H1 (cell line): ENCODE data around the gene GPX4. TPM values are rescaled to one million over a fixed set of nuclear protein-coding genes. Genes with fewer than 3 reads are reported as not detected.
"Not testable (repeated sequence)": the region's sequence is repeated elsewhere in the genome, so short reads cannot be mapped to it uniquely, and the experiment has no call there.

Source experiments
- CTCF ChIA-PET: fragments of 300-600 bp; sonication (Branson Sonifier 250); formaldehyde crosslinking; loops from one replicate; lab custom pipeline; 2021; ENCODE audit not compliant: partially characterized antibody; lab: Charles Lee
- POLR2A ChIA-PET: fragments of 300-600 bp; sonication (Branson Sonifier 250); formaldehyde crosslinking; loops from one replicate; lab custom pipeline; 2021; ENCODE audit warnings: inconsistent platforms; ENCODE audit not compliant: partially characterized antibody; lab: Charles Lee
- DNase-seq, 2 experiments: peaks; one replicate each; pipeline versions ENCODE4 v3.0.0 to v3.0.0-alpha.2; 2010 to 2022; ENCODE audit warnings: low spot score in 2 of 2, low read depth in 1 of 2, mixed read lengths in 1 of 2
- FAIRE-seq: peaks from 2 replicates; lab custom pipeline; 2011; peaks lifted over from hg19 to GRCh38; lab: Jason Lieb, UNC
- H2AFZ ChIP-seq: 2 replicates; pipeline ENCODE4 v1.8.1; 2012; ENCODE audit warnings: low read length, inconsistent platforms
- H2AK5ac ChIP-seq: 2 replicates; pipeline ENCODE4 v1.6.1; 2013; ENCODE audit warnings: low read depth, low read length
- H2BK120ac ChIP-seq: replicated peaks from 2 replicates; pipeline ENCODE3; 2013; ENCODE audit warnings: low read depth, low read length, inconsistent platforms
- H2BK12ac ChIP-seq: 2 replicates; pipeline ENCODE4 v1.6.1; 2013; ENCODE audit warnings: low read depth, low read length
- H2BK15ac ChIP-seq: 2 replicates; pipeline ENCODE4 v1.6.1; 2013; ENCODE audit warnings: low read length
- H2BK20ac ChIP-seq: 2 replicates; pipeline ENCODE4 v1.6.1; 2013; ENCODE audit warnings: low read length
- H2BK5ac ChIP-seq: 2 replicates; pipeline ENCODE4 v1.6.1; 2013; ENCODE audit warnings: low read depth, low read length
- H3K14ac ChIP-seq: 2 replicates; pipeline ENCODE4 v1.6.1; 2013; ENCODE audit warnings: inconsistent platforms; ENCODE audit not compliant: insufficient read length
- H3K18ac ChIP-seq: 2 replicates; pipeline ENCODE4 v1.6.1; 2013; ENCODE audit warnings: low read length; ENCODE audit errors: extremely low read depth
- H3K23ac ChIP-seq: 2 replicates; pipeline ENCODE4 v1.6.1; 2013; ENCODE audit warnings: inconsistent platforms; ENCODE audit not compliant: insufficient read length
- H3K23me2 ChIP-seq: 2 replicates; pipeline ENCODE4 v1.6.1; 2013; ENCODE audit warnings: low read depth, low read length
- H3K27ac ChIP-seq: 2 replicates; pipeline ENCODE4 v1.6.1; 2011; ENCODE audit warnings: low read depth, low read length, inconsistent platforms
- H3K27me3 ChIP-seq, 4 experiments: replicated peaks in 1 of 4; 1 replicate in 1 of 4; 2 replicates in 3 of 4; pipeline versions ENCODE4 v1.6.1 to v1.8.1; 2011 to 2013; ENCODE audit warnings: low read length in 3 of 4, mild to moderate bottlenecking in 3 of 4, inconsistent platforms in 2 of 4, mixed read lengths in 2 of 4, moderate library complexity in 1 of 4; ENCODE audit not compliant: control insufficient read depth in 3 of 4, insufficient read depth in 3 of 4; ENCODE audit errors: extremely low read depth in 1 of 4
- H3K36me3 ChIP-seq, 4 experiments: 2 replicates each; pipeline versions ENCODE4 v1.6.1 to v1.8.1; 2011 to 2013; ENCODE audit warnings: mild to moderate bottlenecking in 4 of 4, low read length in 3 of 4, moderate library complexity in 2 of 4, control low read depth in 1 of 4, inconsistent platforms in 1 of 4; ENCODE audit not compliant: insufficient read depth in 4 of 4, control insufficient read depth in 2 of 4
- H3K4ac ChIP-seq: replicated peaks from 2 replicates; pipeline ENCODE3; 2013; ENCODE audit warnings: low read length, low read depth, mixed read lengths, inconsistent platforms; ENCODE audit not compliant: insufficient read length
- H3K4me1 ChIP-seq, 4 experiments: replicated peaks in 1 of 4; 1 replicate in 1 of 4; 2 replicates in 3 of 4; pipeline versions ENCODE4 v1.6.1 to v1.8.1; 2011 to 2013; ENCODE audit warnings: low read length in 3 of 4, inconsistent platforms in 2 of 4, mixed read lengths in 1 of 4; ENCODE audit not compliant: insufficient read depth in 4 of 4, control insufficient read depth in 3 of 4
- H3K4me2 ChIP-seq, 2 experiments: 2 replicates each; pipeline versions ENCODE4 v1.6.1 to v1.8.1; 2011 to 2013; ENCODE audit warnings: low read depth in 2 of 2, low read length in 2 of 2, control low read depth in 1 of 2, inconsistent platforms in 1 of 2, mild to moderate bottlenecking in 1 of 2; ENCODE audit not compliant: insufficient read depth in 1 of 2
- H3K4me3 ChIP-seq, 4 experiments: fragments of 200-600, 300-600 bp in 1 of 4; sonication (generic), shearing (Covaris generic), sonication (Bioruptor Twin) in 1 of 4; 2 replicates each; pipeline versions ENCODE4 v1.5.1 to v1.8.1; 2011 to 2016; ENCODE audit warnings: low read length in 4 of 4, low read depth in 3 of 4, control low read depth in 2 of 4, inconsistent platforms in 2 of 4, mild to moderate bottlenecking in 2 of 4, mixed read lengths in 1 of 4, moderate library complexity in 1 of 4; ENCODE audit not compliant: insufficient read depth in 2 of 4; ENCODE audit errors: extremely low read depth in 1 of 4
- H3K56ac ChIP-seq: replicated peaks from 2 replicates; pipeline ENCODE3; 2013; ENCODE audit warnings: low read depth, mild to moderate bottlenecking, mixed read lengths, low read length, inconsistent platforms; ENCODE audit not compliant: insufficient read length
- H3K79me1 ChIP-seq: 2 replicates; pipeline ENCODE4 v1.6.1; 2013; ENCODE audit warnings: low read depth, low read length, control low read depth
- H3K79me2 ChIP-seq, 2 experiments: 2 replicates each; pipeline versions ENCODE4 v1.6.1 to v1.8.1; 2012 to 2013; ENCODE audit warnings: low read length in 2 of 2, mild to moderate bottlenecking in 2 of 2, inconsistent platforms in 1 of 2; ENCODE audit not compliant: insufficient read depth in 2 of 2, control insufficient read depth in 1 of 2
- H3K9ac ChIP-seq, 4 experiments: replicated peaks in 1 of 4; 1 replicate in 1 of 4; 2 replicates in 3 of 4; pipeline versions ENCODE4 v1.6.1 to v1.8.1; 2011 to 2013; ENCODE audit warnings: low read depth in 3 of 4, low read length in 3 of 4, control low read depth in 2 of 4, mild to moderate bottlenecking in 2 of 4, moderate library complexity in 2 of 4, inconsistent platforms in 1 of 4; ENCODE audit errors: extremely low read depth in 1 of 4
- H3K9me3 ChIP-seq, 2 experiments: 2 replicates each; pipeline versions ENCODE4 v1.6.1 to v1.8.1; 2012 to 2013; ENCODE audit warnings: mild to moderate bottlenecking in 2 of 2, moderate library complexity in 2 of 2, control low read depth in 1 of 2, inconsistent platforms in 1 of 2, low read depth in 1 of 2, low read length in 1 of 2, mixed read lengths in 1 of 2; ENCODE audit not compliant: insufficient read depth in 2 of 2
- H4K20me1 ChIP-seq, 2 experiments: replicated peaks in 1 of 2; 2 replicates each; pipeline versions ENCODE3 to v1.8.1; 2011 to 2013; ENCODE audit warnings: inconsistent platforms in 2 of 2, low read length in 2 of 2, mild to moderate bottlenecking in 1 of 2; ENCODE audit not compliant: insufficient read depth in 2 of 2, control insufficient read depth in 1 of 2
- H4K5ac ChIP-seq: 2 replicates; pipeline ENCODE4 v1.6.1; 2013; ENCODE audit warnings: low read length, low read depth, mixed read lengths, inconsistent platforms; ENCODE audit not compliant: insufficient read length
- H4K8ac ChIP-seq: 2 replicates; pipeline ENCODE4 v1.8.0; 2013; ENCODE audit warnings: mild to moderate bottlenecking, moderate library complexity, low read length, inconsistent platforms; ENCODE audit not compliant: insufficient read depth; ENCODE audit errors: extremely low read depth
- H4K91ac ChIP-seq: replicated peaks from 2 replicates; pipeline ENCODE3; 2013; ENCODE audit warnings: low read length, mixed read lengths, inconsistent platforms; ENCODE audit not compliant: insufficient read length
- WGBS, 2 experiments: shearing (Covaris generic) in 1 of 2; methylation state at CpG; one replicate each; pipeline versions ENCODE4 v1.1.6 to v1.1.7; 2013 to 2015; ENCODE audit warnings: low lambda C conversion rate in 2 of 2, mixed read lengths in 2 of 2, inconsistent platforms in 1 of 2, low coverage in 1 of 2, missing lambda C conversion rate in 1 of 2; ENCODE audit not compliant: insufficient replicate concordance in 2 of 2, insufficient coverage in 1 of 2, insufficient read length in 1 of 2; ENCODE audit errors: extremely low coverage in 1 of 2, missing lambda C conversion rate in 1 of 2; 5-methylcytosine and 5-hydroxymethylcytosine counted together
- polyA plus RNA-seq, 7 experiments: library from polyadenylated mRNA; depleted of rRNA in 3 of 7; stranded (reverse) in 5 of 7; unstranded in 2 of 7; fragments of >200 nt in 5 of 7; fragments of 200-250 nt in 2 of 7; gene quantifications; 1 replicate in 5 of 7; 2 replicates in 1 of 7; 4 replicates in 1 of 7; pipeline versions ENCODE4 v1.2.1 to v1.2.3, GENCODE V29; 2011 to 2013; ENCODE audit warnings: missing spikeins in 2 of 7, mixed read lengths in 2 of 7
- total RNA-seq: library from RNA; stranded (reverse); fragmentation: NEBNext Ultra II Directional; extraction: Animal tissue kit (Norgen Biotek cat#: 25700); gene quantifications from 2 replicates; pipeline ENCODE4 v1.2.1, GENCODE V29; 2021

The GPX4 gene
- total and polyA plus RNA-seq, 2 of the 8 experiments (the other 6 are each of a cell fraction or from before 2014, with no cell fraction given): 342 to 693 TPM

- FAIRE-seq, H2BK20ac ChIP-seq, H3K79me2 ChIP-seq, H3K14ac ChIP-seq, H2AFZ ChIP-seq, H3K4me1 ChIP-seq, H4K20me1 ChIP-seq, H3K9ac ChIP-seq, H2BK120ac ChIP-seq, H3K27ac ChIP-seq, H3K4me2 ChIP-seq, H3K27me3 ChIP-seq, H3K23me2 ChIP-seq, H2BK5ac ChIP-seq, H4K91ac ChIP-seq, H3K18ac ChIP-seq, H2BK15ac ChIP-seq, DNase-seq, H3K9me3 ChIP-seq, H2BK12ac ChIP-seq, H3K56ac ChIP-seq, H3K4me3 ChIP-seq, H4K8ac ChIP-seq, H3K4ac ChIP-seq, H4K5ac ChIP-seq, H3K23ac ChIP-seq, H2AK5ac ChIP-seq, H3K79me1 ChIP-seq: not testable (repeated sequence)
- 92% methylated on average over 9 of the region's 9 CpGs; no CpG with 5 or more reads in 1 of the 2 experiments for WGBS, 2 experiments
- POLR2A ChIA-PET: interaction anchor here (0.7 to 1.3 kb wide), 2 partner anchors 8 to 86 kb away, joined by 3 to 4 read pairs; no protein-coding TSS in a partner anchor
- H3K36me3 ChIP-seq: peaks cover 0 to 34% (median 9%) of the 10 kb centered on the region in 4 experiments; a peak in 3 of 8 replicates
- CTCF ChIA-PET: interaction anchor here (1.5 to 3.7 kb wide), 3 partner anchors 16 to 108 kb away, joined by 4 to 27 read pairs (median 5); no protein-coding TSS in a partner anchor
These were observed 10.9 kb downstream of the GPX4 start for GRCh38 chr19:1114728-1115127.
